PC-9 (cell line): ENCODE data around the gene PTPRM.

Experiments
- EZH2 ChIP-seq: fragments of 200-600 bp; sonication (generic); IDR thresholded peaks from 2 replicates; pipeline ENCODE4 v1.8.0; 2017; ENCODE audit warnings: antibody characterized with exemption, low read depth
- TF ChIP-seq, protein P1 (sequence below): fragments of 200-600 bp; sonication (generic); conservative IDR thresholded peaks from 2 replicates; pipeline ENCODE4 v1.6.1; 2017; ENCODE audit warnings: mixed run types, antibody characterized with exemption, mild to moderate bottlenecking, moderate library complexity

DNA sequence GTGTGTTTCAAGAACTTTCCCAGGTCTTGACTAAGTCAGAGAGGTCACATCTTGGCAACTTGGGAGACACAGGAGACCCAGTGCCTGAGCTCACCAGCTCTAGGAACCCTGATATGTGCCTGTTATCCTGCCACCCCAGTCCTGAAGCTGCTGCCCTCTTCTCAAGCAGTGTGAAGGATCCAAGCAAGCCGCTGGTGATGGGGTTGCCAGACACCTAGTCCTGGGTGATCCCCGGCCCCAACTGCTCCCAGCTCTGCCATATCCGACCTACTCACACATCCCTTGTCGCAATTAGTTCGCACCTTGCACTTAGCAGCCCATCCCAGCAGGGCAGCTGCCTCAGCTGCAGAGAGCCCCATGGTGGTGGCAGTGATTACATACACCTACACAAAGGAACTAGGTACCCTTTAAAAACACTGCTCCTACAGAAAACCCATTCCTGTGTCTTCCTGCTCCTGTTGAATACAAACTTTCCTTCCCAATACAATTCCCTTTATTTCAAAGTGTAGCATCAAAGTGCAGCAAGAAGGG lies 794.9 kb downstream of the PTPRM start:
- TF ChIP-seq, protein P1, sequence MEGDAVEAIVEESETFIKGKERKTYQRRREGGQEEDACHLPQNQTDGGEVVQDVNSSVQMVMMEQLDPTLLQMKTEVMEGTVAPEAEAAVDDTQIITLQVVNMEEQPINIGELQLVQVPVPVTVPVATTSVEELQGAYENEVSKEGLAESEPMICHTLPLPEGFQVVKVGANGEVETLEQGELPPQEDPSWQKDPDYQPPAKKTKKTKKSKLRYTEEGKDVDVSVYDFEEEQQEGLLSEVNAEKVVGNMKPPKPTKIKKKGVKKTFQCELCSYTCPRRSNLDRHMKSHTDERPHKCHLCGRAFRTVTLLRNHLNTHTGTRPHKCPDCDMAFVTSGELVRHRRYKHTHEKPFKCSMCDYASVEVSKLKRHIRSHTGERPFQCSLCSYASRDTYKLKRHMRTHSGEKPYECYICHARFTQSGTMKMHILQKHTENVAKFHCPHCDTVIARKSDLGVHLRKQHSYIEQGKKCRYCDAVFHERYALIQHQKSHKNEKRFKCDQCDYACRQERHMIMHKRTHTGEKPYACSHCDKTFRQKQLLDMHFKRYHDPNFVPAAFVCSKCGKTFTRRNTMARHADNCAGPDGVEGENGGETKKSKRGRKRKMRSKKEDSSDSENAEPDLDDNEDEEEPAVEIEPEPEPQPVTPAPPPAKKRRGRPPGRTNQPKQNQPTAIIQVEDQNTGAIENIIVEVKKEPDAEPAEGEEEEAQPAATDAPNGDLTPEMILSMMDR, result no peak
- no peak for TF ChIP-seq EZH2
